Measurements from ENCODE around the gene PCDH9. TPM values are rescaled to one million over a fixed set of nuclear protein-coding genes. Genes with fewer than 3 reads are reported as not detected.

PCDH9 gene
- total and polyA plus RNA-seq, 2 of the 4 experiments (the other 2 are of a cell fraction) = 2.2 to 10.2 TPM

DNA sequence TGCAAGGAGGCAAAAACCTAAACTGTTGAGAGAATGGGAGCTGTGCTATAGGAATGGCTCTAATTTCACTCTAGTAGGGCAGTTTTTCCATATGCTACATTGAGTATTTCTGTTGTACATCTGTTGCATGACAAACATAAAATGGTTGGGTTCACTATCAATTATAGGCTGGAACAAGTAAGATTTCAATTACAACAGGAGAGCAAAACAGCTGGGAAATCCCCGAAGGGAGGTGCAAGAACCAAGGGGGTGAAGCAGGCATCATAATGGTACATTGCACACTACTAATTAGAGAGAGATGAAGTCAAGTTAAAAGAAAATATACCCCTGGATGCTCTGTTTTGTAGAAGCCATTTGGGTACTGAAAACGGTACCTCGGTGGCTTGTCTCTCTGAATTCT lies 389.5 kb downstream of the PCDH9 start:
- Histone ChIP-seq H2AFZ (replicated peaks; ENCODE audit: low read length, poor library complexity) (no peak overlapping the region), H3K4ac (ENCODE audit: low read depth, low read length) (no peak overlapping the region), H3K14ac (replicated peaks; ENCODE audit: low read depth, low read length) (no peak overlapping the region), H3K23ac (ENCODE audit: low read depth, low read length) (no peak overlapping the region), H4K91ac (ENCODE audit: insufficient read depth, low read depth, low read length) (no peak overlapping the region), H3K27me3 (ENCODE audit: control insufficient read depth, insufficient read depth, low read length) (no peaks in the 10 kb centered on the region), H2BK120ac (ENCODE audit: low read depth, low read length) (no peak overlapping the region), H4K8ac (ENCODE audit: low read depth in 2 of 2, low read length in 2 of 2) (no peak overlapping the region), H2BK15ac (ENCODE audit: low read depth, low read length) (no peak overlapping the region), H3K4me2 (ENCODE audit: low read depth, low read length) (no peak overlapping the region), H3K27ac (ENCODE audit: insufficient read depth, low read length) (no peak overlapping the region), H3K36me3 (ENCODE audit: control insufficient read depth, insufficient read depth, low read length) (no peaks in the 10 kb centered on the region), H3K9me1 (ENCODE audit: insufficient read depth, low read length) (no peaks in the 10 kb centered on the region), H3K9me3 (ENCODE audit: control insufficient read depth, insufficient read depth, low read length) (no peaks in the 10 kb centered on the region), H3K18ac (ENCODE audit: low read depth, low read length) (no peak overlapping the region), H2AK9ac (replicated peaks; ENCODE audit: low read depth, low read length, poor library complexity) (no peak overlapping the region), H3K79me1 (ENCODE audit: low read depth in 1 of 2, low read length in 2 of 2) (no peaks in the 10 kb centered on the region), H2BK20ac (ENCODE audit: low read depth, low read length) (no peak overlapping the region), H4K20me1 (ENCODE audit: insufficient read depth, low read length) (no peaks in the 10 kb centered on the region), H3K56ac (ENCODE audit: extremely low read depth, insufficient read depth, low read length) (no peak overlapping the region), H3K9ac (ENCODE audit: low read depth, low read length) (no peak overlapping the region), H2AK5ac (ENCODE audit: low read depth, low read length) (no peak overlapping the region), H3K4me3 (ENCODE audit: insufficient read depth, low read depth, low read length) (no peak overlapping the region), H3K4me1 (ENCODE audit: control insufficient read depth, insufficient read depth, low read length) (no peaks in the 10 kb centered on the region), H4K5ac (ENCODE audit: low read depth, low read length) (no peak overlapping the region), H2BK5ac (ENCODE audit: low read depth, low read length, poor library complexity, severe bottlenecking) (no peak overlapping the region)
- dilution Hi-C loops (cut with HindIII; ENCODE audit: low sequenced_read_pairs, unreplicated experiment) = no loop called here
- in situ Hi-C loops (cut with MboI; ENCODE audit: low sequenced_read_pairs) = no loop called here
- ChIA-PET POLR2A (ENCODE audit: unreplicated experiment) (no interaction called here), CTCF (no interaction called here)
- intact Hi-C loops (cut with micrococcal nuclease) = no loop called here
- no peak for ATAC-seq (ENCODE audit: low read depth)
- WGBS, 2 experiments (ENCODE audit: extremely low coverage in 2 of 2, insufficient read length in 1 of 2) = no CpG with 5 or more reads among the region's 3 CpGs
- TF ChIP-seq RAD21 (IDR thresholded peaks at IDR 0.05; ENCODE audit: low read length) (no peak), RCOR1 (IDR thresholded peaks at IDR 0.05; ENCODE audit: insufficient replicate concordance, low read length) (no peak), CEBPB (IDR thresholded peaks at IDR 0.05; ENCODE audit: low read depth, low read length) (no peak), MXI1 (IDR thresholded peaks at IDR 0.05; ENCODE audit: borderline replicate concordance, low read depth, low read length) (no peak), CHD1 (IDR thresholded peaks at IDR 0.05; ENCODE audit: low read depth, low read length) (no peak), SMC3 (IDR thresholded peaks at IDR 0.05; ENCODE audit: low read depth, low read length) (no peak), BHLHE40 (IDR thresholded peaks at IDR 0.05; ENCODE audit: low read depth, low read length) (no peak), FOS (IDR thresholded peaks at IDR 0.05; ENCODE audit: low read depth, low read length) (no peak), MAFK (IDR thresholded peaks at IDR 0.05; ENCODE audit: low read depth, low read length) (no peak), MAZ (IDR thresholded peaks at IDR 0.05; ENCODE audit: borderline replicate concordance, low read depth, low read length) (no peak), RFX5 (IDR thresholded peaks at IDR 0.05; ENCODE audit: low read depth, low read length) (no peak)
- TF ChIP-seq, protein P1, sequence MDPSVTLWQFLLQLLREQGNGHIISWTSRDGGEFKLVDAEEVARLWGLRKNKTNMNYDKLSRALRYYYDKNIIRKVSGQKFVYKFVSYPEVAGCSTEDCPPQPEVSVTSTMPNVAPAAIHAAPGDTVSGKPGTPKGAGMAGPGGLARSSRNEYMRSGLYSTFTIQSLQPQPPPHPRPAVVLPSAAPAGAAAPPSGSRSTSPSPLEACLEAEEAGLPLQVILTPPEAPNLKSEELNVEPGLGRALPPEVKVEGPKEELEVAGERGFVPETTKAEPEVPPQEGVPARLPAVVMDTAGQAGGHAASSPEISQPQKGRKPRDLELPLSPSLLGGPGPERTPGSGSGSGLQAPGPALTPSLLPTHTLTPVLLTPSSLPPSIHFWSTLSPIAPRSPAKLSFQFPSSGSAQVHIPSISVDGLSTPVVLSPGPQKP (IDR thresholded peaks at IDR 0.05; ENCODE audit: borderline replicate concordance, low read depth, low read length) = no peak
- TF ChIP-seq, protein P2, sequence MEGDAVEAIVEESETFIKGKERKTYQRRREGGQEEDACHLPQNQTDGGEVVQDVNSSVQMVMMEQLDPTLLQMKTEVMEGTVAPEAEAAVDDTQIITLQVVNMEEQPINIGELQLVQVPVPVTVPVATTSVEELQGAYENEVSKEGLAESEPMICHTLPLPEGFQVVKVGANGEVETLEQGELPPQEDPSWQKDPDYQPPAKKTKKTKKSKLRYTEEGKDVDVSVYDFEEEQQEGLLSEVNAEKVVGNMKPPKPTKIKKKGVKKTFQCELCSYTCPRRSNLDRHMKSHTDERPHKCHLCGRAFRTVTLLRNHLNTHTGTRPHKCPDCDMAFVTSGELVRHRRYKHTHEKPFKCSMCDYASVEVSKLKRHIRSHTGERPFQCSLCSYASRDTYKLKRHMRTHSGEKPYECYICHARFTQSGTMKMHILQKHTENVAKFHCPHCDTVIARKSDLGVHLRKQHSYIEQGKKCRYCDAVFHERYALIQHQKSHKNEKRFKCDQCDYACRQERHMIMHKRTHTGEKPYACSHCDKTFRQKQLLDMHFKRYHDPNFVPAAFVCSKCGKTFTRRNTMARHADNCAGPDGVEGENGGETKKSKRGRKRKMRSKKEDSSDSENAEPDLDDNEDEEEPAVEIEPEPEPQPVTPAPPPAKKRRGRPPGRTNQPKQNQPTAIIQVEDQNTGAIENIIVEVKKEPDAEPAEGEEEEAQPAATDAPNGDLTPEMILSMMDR (conservative IDR thresholded peaks at IDR 0.05; ENCODE audit: low read depth, low read length) = no peak
- TF ChIP-seq, protein P3, sequence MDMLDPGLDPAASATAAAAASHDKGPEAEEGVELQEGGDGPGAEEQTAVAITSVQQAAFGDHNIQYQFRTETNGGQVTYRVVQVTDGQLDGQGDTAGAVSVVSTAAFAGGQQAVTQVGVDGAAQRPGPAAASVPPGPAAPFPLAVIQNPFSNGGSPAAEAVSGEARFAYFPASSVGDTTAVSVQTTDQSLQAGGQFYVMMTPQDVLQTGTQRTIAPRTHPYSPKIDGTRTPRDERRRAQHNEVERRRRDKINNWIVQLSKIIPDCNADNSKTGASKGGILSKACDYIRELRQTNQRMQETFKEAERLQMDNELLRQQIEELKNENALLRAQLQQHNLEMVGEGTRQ (IDR thresholded peaks at IDR 0.05; ENCODE audit: low read depth, low read length) = no peak
- BruUV-seq (replicated peaks) = no TSS peak
- no peak for DNase-seq

All from IMR-90 (cell line).